K562 (cell line): ENCODE results near the gene IGSF8. TPM values are rescaled to one million over a fixed set of nuclear protein-coding genes. Genes with fewer than 3 reads are reported as not detected.

Experiments
- ATAC-seq: fragments of 200-7000 bp; cut with Tn5 transposase; 3 replicates; pipeline ENCODE4 v1.9.1; 2020; ENCODE audit warnings: moderate library complexity
- BruUV-seq: library from RNA; stranded (reverse); fragments of 400-500 nt; replicated peaks from 2 replicates; lab custom pipeline; 2021; lab: Mats Ljungman, UMichigan
- CTCF ChIA-PET: fragments of 300-600 bp; formaldehyde crosslinking; extraction: SDS; loops from one replicate; lab custom pipeline; 2021; ENCODE audit warnings: low intra/inter-chr PET ratio; lab: Yijun Ruan, JAX
- POLR2A ChIA-PET: fragments of 300-600, 350-650 bp; sonication (Branson Sonifier 250); formaldehyde crosslinking; extraction: SDS; loops from one replicate; lab custom pipeline; 2021; ENCODE audit warnings: antibody characterized with exemption, inconsistent platforms; lab: Yijun Ruan, JAX
- DNase-seq, 4 experiments: peaks; one replicate each; pipeline versions ENCODE4 v3.0.0 to v3.0.0-alpha.2; 2011 to 2018; ENCODE audit warnings: low spot score in 3 of 4, mixed read lengths in 3 of 4; ENCODE audit errors: extremely low read depth in 1 of 4
- FAIRE-seq: peaks from 2 replicates; lab custom pipeline; 2011; peaks lifted over from hg19 to GRCh38; lab: Jason Lieb, UNC
- H2AFZ ChIP-seq: 2 replicates; pipeline ENCODE4 v1.6.0; 2011; ENCODE audit warnings: low read depth, low read length, control low read depth, inconsistent platforms
- H3K27ac ChIP-seq: fragments of 200-600 bp; 3 replicates; pipeline ENCODE4 v1.8.0; 2011; ENCODE audit warnings: low read depth, mild to moderate bottlenecking, control low read depth, inconsistent platforms, low read length, moderate library complexity, mixed read lengths; ENCODE audit errors: extremely low read depth
- H3K27me3 ChIP-seq, 2 experiments: fragments of 300-600 bp in 1 of 2; 2 replicates in 1 of 2; 3 replicates in 1 of 2; pipeline versions ENCODE4 v1.6.0 to v1.8.0; 2011; ENCODE audit warnings: inconsistent platforms in 2 of 2, low read length in 2 of 2, mild to moderate bottlenecking in 1 of 2, mixed read lengths in 1 of 2, moderate library complexity in 1 of 2; ENCODE audit not compliant: control insufficient read depth in 2 of 2, insufficient read depth in 2 of 2
- H3K36me3 ChIP-seq: fragments of 300-600 bp; 3 replicates; pipeline ENCODE4 v1.8.0; 2011; ENCODE audit warnings: mild to moderate bottlenecking, low read length, inconsistent platforms; ENCODE audit not compliant: control insufficient read depth, insufficient read depth
- H3K4me1 ChIP-seq, 2 experiments: fragments of 200-600 bp in 1 of 2; replicated peaks in 1 of 2; 2 replicates in 1 of 2; 3 replicates in 1 of 2; pipeline versions ENCODE4 v1.5.1 to v1.8.0; 2011; ENCODE audit warnings: inconsistent platforms in 2 of 2, low read length in 2 of 2, mild to moderate bottlenecking in 1 of 2, mixed read lengths in 1 of 2, moderate library complexity in 1 of 2; ENCODE audit not compliant: control insufficient read depth in 2 of 2, insufficient read depth in 2 of 2
- H3K4me2 ChIP-seq: 2 replicates; pipeline ENCODE4 v1.6.1; 2011; ENCODE audit warnings: low read length, control low read depth, inconsistent platforms, mixed read lengths; ENCODE audit not compliant: insufficient read depth
- H3K4me3 ChIP-seq: fragments of 200-600 bp; sonication (generic), shearing (Covaris generic); 2 replicates; pipeline ENCODE4 v1.5.1; 2016; ENCODE audit warnings: control low read depth, inconsistent platforms
- H3K79me2 ChIP-seq: fragments of 200-600 bp; 3 replicates; pipeline ENCODE4 v1.8.0; 2011; ENCODE audit warnings: low read length, inconsistent platforms; ENCODE audit not compliant: control insufficient read depth, insufficient read depth
- H3K9ac ChIP-seq, 2 experiments: 2 replicates each; pipeline versions ENCODE4 v1.6.0 to v1.6.1; 2011; ENCODE audit warnings: low read depth in 2 of 2, low read length in 2 of 2, control low read depth in 1 of 2, inconsistent platforms in 1 of 2, mild to moderate bottlenecking in 1 of 2, mixed read lengths in 1 of 2; ENCODE audit not compliant: insufficient read depth in 1 of 2
- H3K9me1 ChIP-seq: one replicate; pipeline ENCODE4 v1.6.0; 2011; ENCODE audit warnings: inconsistent platforms, mild to moderate bottlenecking, low read length, moderate library complexity; ENCODE audit not compliant: control insufficient read depth, insufficient read depth
- H3K9me3 ChIP-seq: replicated peaks from 2 replicates; pipeline ENCODE4 v1.5.1; 2011; ENCODE audit warnings: low read depth, low read length, inconsistent platforms; ENCODE audit not compliant: control insufficient read depth, insufficient read depth
- H4K20me1 ChIP-seq: replicated peaks from 2 replicates; pipeline ENCODE4 v1.6.1; 2011; ENCODE audit warnings: low read length, inconsistent platforms, mixed read lengths; ENCODE audit not compliant: control insufficient read depth, insufficient read depth
- BHLHE40 ChIP-seq: IDR thresholded peaks from 2 replicates; pipeline ENCODE4 v1.6.1; 2011; ENCODE audit warnings: low read length, improper control_type of control experiment
- CBX3 ChIP-seq, 2 experiments: IDR thresholded peaks; 1 replicate in 1 of 2; 2 replicates in 1 of 2; pipeline ENCODE4 v1.6.1; 2012; ENCODE audit warnings: inconsistent platforms in 2 of 2, low read length in 2 of 2, borderline replicate concordance in 1 of 2, control low read depth in 1 of 2
- MEIS2 ChIP-seq: fragments of 450-650 bp; IDR thresholded peaks from 2 replicates; pipeline ENCODE4 v1.6.1; 2014; ENCODE audit warnings: mild to moderate bottlenecking; ENCODE audit not compliant: partially characterized antibody
- MTA2 ChIP-seq: fragments of 450-650 bp; IDR thresholded peaks from 2 replicates; pipeline ENCODE4 v1.6.1; 2016; ENCODE audit warnings: low read depth
- MTA3 ChIP-seq: fragments of 450-650 bp; formaldehyde crosslinking; IDR thresholded peaks from 2 replicates; pipeline ENCODE4 v1.6.1; 2017; ENCODE audit warnings: mild to moderate bottlenecking, borderline replicate concordance
- MYC ChIP-seq, 2 experiments: fragments of 250-450 bp in 1 of 2; sonication (Bioruptor Pico) in 1 of 2; IDR thresholded peaks; 2 replicates each; pipeline versions ENCODE4 v1.5.1 to v1.6.1; 2012 to 2021; ENCODE audit warnings: low read depth in 2 of 2, borderline replicate concordance in 1 of 2, improper control_type of control experiment in 1 of 2, low read length in 1 of 2, mild to moderate bottlenecking in 1 of 2, moderate library complexity in 1 of 2
- RFX5 ChIP-seq: IDR thresholded peaks from 2 replicates; pipeline ENCODE4 v1.6.1; 2011; ENCODE audit warnings: low read depth, mild to moderate bottlenecking, improper control_type of control experiment, low read length
- SRF ChIP-seq, 2 experiments: fragments of 250-450, 450-650 bp in 1 of 2; sonication (Bioruptor Pico) in 1 of 2; sonication (generic) in 1 of 2; formaldehyde crosslinking; IDR thresholded peaks; 2 replicates each; pipeline versions ENCODE4 v1.5.0 to v1.5.1; 2020 to 2022; ENCODE audit warnings: mild to moderate bottlenecking in 1 of 2, missing genetic modification reagents in 1 of 2
- TBP ChIP-seq: optimal IDR thresholded peaks from 2 replicates; pipeline ENCODE3; 2011; ENCODE audit warnings: low read depth, low read length, improper control_type of control experiment
- ZSCAN29 ChIP-seq: fragments of 450-650 bp; IDR thresholded peaks from 2 replicates; pipeline ENCODE4 v1.6.1; 2017
- WGBS: fragments of 100-300 bp; shearing (Covaris generic); methylation state at CpG from one replicate; pipeline ENCODE4 v1.1.6; 2016; ENCODE audit warnings: low coverage, mixed read lengths; ENCODE audit not compliant: insufficient coverage; ENCODE audit errors: missing lambda C conversion rate; 5-methylcytosine and 5-hydroxymethylcytosine counted together
- in situ Hi-C: fragments of 300-500 bp; cut with MboI; formaldehyde crosslinking; loops from 4 replicates; pipeline ENCODE4 v1.15.0; 2018; ENCODE audit warnings: inconsistent platforms, mixed read lengths
- intact Hi-C: fragments of 100-400 bp; cut with micrococcal nuclease; formaldehyde crosslinking; loops from 2 replicates; pipeline ENCODE4 v1.14.2; 2022
- polyA plus RNA-seq, 8 experiments: library from polyadenylated mRNA; depleted of rRNA in 4 of 8; stranded (reverse) in 5 of 8; unstranded in 3 of 8; fragments of >200 nt; fragmentation: Nextera tagmentation in 2 of 8; fragmentation: Illumina TruSeq in 1 of 8; extraction: Ambion mirVana in 2 of 8; extraction: Trizol in 1 of 8; gene quantifications; 2 replicates each; pipeline versions ENCODE4 v1.2.1 to v1.2.3, GENCODE V29; 2011 to 2014; ENCODE audit warnings: inconsistent platforms in 1 of 8, missing spikeins in 1 of 8
- total RNA-seq, 7 experiments: library from RNA; depleted of rRNA in 6 of 7; stranded (reverse); fragments of >200 nt in 6 of 7; fragmentation: Illumina TruSeq in 2 of 7; extraction: Trizol in 2 of 7; gene quantifications; 2 replicates each; pipeline versions ENCODE4 v1.2.1 to v1.2.3, GENCODE V29; 2011 to 2021; ENCODE audit warnings: low replicate concordance in 1 of 7
- TF ChIP-seq, protein P1 (sequence below): fragments of 200-800 bp; sonication (Bioruptor generic); IDR thresholded peaks from 2 replicates; pipeline ENCODE4 v1.6.1; 2017; ENCODE audit warnings: missing genetic modification characterization, missing compliant biosample characterization
- TF ChIP-seq, protein P2 (sequence below): IDR thresholded peaks from 3 replicates; pipeline ENCODE4 v1.6.1; 2011; ENCODE audit warnings: borderline replicate concordance, mild to moderate bottlenecking, moderate library complexity; ENCODE audit not compliant: insufficient read length; ENCODE audit errors: extremely low read depth
- TF ChIP-seq, protein P3 (sequence below), 2 experiments: fragments of 450-650 bp; conservative IDR thresholded peaks; 2 replicates each; pipeline ENCODE4 v1.6.1; 2017; ENCODE audit warnings: mild to moderate bottlenecking in 2 of 2, moderate library complexity in 2 of 2

The IGSF8 gene
- total and polyA plus RNA-seq, 9 of the 15 experiments (the other 6 are each of a cell fraction or from before 2014, with no cell fraction given), result 0.32 to 11.7 (median 3.2) TPM

DNA sequence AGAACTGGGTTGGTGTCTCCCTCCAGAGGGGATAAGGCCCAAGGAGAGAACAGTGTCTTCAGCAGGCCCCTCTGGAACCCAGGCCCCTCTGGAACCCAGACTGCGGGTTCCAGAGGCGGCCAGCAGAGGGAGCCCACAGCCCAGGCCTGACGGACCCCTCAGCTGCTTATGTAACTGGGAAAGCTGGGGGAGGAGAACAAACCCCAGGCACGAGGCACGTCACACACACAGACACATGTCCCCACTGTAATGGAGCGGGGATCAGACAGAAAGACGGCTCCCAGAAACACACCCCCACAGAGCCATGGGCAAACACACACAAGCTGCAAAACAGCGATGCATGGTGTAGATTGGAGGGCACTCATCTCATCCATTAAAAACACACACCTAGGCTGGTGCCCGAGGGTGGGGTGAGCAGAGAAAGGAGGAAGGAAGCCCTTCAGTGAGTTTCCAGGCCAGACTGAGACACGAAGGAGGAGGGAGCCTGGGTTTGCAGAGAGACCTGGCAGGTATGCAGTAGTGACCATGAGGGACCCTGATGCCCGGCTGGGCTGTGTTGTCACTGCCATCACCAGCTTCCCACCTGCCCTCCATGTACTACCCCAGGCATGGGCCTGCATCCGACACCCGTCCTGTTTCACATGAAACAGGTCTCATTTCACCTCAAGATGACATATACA, 2.8 kb upstream of the IGSF8 start:
- DNase-seq (peak; percentile 86 to 89 (median 88)), FAIRE-seq (peak; percentile 95), ATAC-seq (peak; percentile 66)
- H3K4me3 ChIP-seq, result no peak overlapping the region
- WGBS, result 39% methylated on average over 9 of the region's 13 CpGs
- CTCF ChIA-PET, result interaction anchor here (0.6 to 2.9 kb wide), 6 partner anchors 63 to 1092 kb away, joined by 3 to 11 read pairs (median 4); no protein-coding TSS in a partner anchor
- peak overlapping the region; percentile 99 for H2AFZ ChIP-seq
- no peaks in the 10 kb centered on the region for H3K9me3 ChIP-seq
- H3K36me3 ChIP-seq, result no peaks in the 10 kb centered on the region
- intact Hi-C loops (loop anchor here (1.0 to 2.0 kb wide), 5 partner anchors 62 to 275 kb away; no protein-coding TSS in a partner anchor), in situ Hi-C loops (loop anchor here (10.0 kb wide), 1 partner anchor 274 kb away; no protein-coding TSS in a partner anchor)
- H3K79me2 ChIP-seq, result no peaks in the 10 kb centered on the region
- no peak overlapping the region; the same call in 2 of the 3 replicates for H3K27ac ChIP-seq
- peak overlapping the region; percentile 56 for H3K4me2 ChIP-seq
- no TSS peak for BruUV-seq
- H3K9me1 ChIP-seq, result no peaks in the 10 kb centered on the region
- POLR2A ChIA-PET, result interaction anchor here (0.6 to 1.1 kb wide), 4 partner anchors 8 to 151 kb away, joined by 3 to 6 read pairs (median 4); no protein-coding TSS in a partner anchor
- no peak overlapping the region for H3K9ac ChIP-seq
- no peaks in the 10 kb centered on the region for H3K27me3 ChIP-seq
- peaks cover 18 to 26% of the 10 kb centered on the region in 2 experiments; a peak in 4 of 5 replicates for H3K4me1 ChIP-seq
- peaks cover 4% of the 10 kb centered on the region; the same call in 1 of the 2 replicates for H4K20me1 ChIP-seq
- TF ChIP-seq, protein P1, sequence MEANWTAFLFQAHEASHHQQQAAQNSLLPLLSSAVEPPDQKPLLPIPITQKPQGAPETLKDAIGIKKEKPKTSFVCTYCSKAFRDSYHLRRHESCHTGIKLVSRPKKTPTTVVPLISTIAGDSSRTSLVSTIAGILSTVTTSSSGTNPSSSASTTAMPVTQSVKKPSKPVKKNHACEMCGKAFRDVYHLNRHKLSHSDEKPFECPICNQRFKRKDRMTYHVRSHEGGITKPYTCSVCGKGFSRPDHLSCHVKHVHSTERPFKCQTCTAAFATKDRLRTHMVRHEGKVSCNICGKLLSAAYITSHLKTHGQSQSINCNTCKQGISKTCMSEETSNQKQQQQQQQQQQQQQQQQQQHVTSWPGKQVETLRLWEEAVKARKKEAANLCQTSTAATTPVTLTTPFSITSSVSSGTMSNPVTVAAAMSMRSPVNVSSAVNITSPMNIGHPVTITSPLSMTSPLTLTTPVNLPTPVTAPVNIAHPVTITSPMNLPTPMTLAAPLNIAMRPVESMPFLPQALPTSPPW (CRISPR knock-in tag), result peak; percentile 66; the same call in 1 of the 2 replicates
- TF ChIP-seq MTA2 (no peak), MTA3 (peak; percentile 33; the same call in 1 of the 2 replicates), MYC (IDR thresholded peaks at IDR 0.05; ENCODE audit: low read depth, low read length) (peak; percentile 96), MYC (CRISPR knock-in tag; IDR thresholded peaks at IDR 0.05; ENCODE audit: borderline replicate concordance, low read depth) (no peak), RFX5 (peak; percentile 59; the same call in 1 of the 2 replicates), CBX3 (IDR thresholded peaks at IDR 0.05; ENCODE audit: borderline replicate concordance in 1 of 2, low read length in 2 of 2) (peak in 1 of 2 experiments; percentile 44; a peak in 1 of 3 replicates), TBP (peak; percentile 36), MEIS2 (peak; percentile 11), SRF (CRISPR knock-in tag; IDR thresholded peaks at IDR 0.05) (0 out of 4 replicates have a peak, but pooled peaks of 1 of the 2 experiments have one; percentile 13), ZSCAN29 (no peak), BHLHE40 (peak; percentile 86)
- TF ChIP-seq, protein P2, sequence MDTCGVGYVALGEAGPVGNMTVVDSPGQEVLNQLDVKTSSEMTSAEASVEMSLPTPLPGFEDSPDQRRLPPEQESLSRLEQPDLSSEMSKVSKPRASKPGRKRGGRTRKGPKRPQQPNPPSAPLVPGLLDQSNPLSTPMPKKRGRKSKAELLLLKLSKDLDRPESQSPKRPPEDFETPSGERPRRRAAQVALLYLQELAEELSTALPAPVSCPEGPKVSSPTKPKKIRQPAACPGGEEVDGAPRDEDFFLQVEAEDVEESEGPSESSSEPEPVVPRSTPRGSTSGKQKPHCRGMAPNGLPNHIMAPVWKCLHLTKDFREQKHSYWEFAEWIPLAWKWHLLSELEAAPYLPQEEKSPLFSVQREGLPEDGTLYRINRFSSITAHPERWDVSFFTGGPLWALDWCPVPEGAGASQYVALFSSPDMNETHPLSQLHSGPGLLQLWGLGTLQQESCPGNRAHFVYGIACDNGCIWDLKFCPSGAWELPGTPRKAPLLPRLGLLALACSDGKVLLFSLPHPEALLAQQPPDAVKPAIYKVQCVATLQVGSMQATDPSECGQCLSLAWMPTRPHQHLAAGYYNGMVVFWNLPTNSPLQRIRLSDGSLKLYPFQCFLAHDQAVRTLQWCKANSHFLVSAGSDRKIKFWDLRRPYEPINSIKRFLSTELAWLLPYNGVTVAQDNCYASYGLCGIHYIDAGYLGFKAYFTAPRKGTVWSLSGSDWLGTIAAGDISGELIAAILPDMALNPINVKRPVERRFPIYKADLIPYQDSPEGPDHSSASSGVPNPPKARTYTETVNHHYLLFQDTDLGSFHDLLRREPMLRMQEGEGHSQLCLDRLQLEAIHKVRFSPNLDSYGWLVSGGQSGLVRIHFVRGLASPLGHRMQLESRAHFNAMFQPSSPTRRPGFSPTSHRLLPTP, result no peak
- TF ChIP-seq, protein P3, sequence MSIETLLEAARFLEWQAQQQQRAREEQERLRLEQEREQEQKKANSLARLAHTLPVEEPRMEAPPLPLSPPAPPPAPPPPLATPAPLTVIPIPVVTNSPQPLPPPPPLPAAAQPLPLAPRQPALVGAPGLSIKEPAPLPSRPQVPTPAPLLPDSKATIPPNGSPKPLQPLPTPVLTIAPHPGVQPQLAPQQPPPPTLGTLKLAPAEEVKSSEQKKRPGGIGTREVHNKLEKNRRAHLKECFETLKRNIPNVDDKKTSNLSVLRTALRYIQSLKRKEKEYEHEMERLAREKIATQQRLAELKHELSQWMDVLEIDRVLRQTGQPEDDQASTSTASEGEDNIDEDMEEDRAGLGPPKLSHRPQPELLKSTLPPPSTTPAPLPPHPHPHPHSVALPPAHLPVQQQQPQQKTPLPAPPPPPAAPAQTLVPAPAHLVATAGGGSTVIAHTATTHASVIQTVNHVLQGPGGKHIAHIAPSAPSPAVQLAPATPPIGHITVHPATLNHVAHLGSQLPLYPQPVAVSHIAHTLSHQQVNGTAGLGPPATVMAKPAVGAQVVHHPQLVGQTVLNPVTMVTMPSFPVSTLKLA (conservative IDR thresholded peaks at IDR 0.05), result peak; percentile 59 to 84
